Liver (tissue), 3 donors: ENCODE data around the gene CYB5R4.

Experiments used
- ATF3 ChIP-seq: IDR thresholded peaks from 2 replicates; pipeline ENCODE4 v1.6.1; 2016; ENCODE audit warnings: antibody characterized with exemption
- CTCF ChIP-seq: fragments of 150-350 bp; IDR thresholded peaks from 2 replicates; pipeline ENCODE4 v1.5.1; 2017; ENCODE audit warnings: improper control_type of control experiment, low read depth, low read length; ENCODE audit not compliant: missing input control
- GABPA ChIP-seq, 2 donors: IDR thresholded peaks in 1 of 2; conservative IDR thresholded peaks in 1 of 2; 2 replicates each; pipeline ENCODE4 v1.6.1; 2016; ENCODE audit warnings: antibody characterized with exemption in 2 of 2, mild to moderate bottlenecking in 1 of 2, moderate library complexity in 1 of 2
- JUND ChIP-seq, 2 donors: IDR thresholded peaks; 2 replicates each; pipeline ENCODE4 v1.6.1; 2016; ENCODE audit warnings: antibody characterized with exemption in 2 of 2
- MAX ChIP-seq: IDR thresholded peaks from 2 replicates; pipeline ENCODE4 v1.6.1; 2016; ENCODE audit warnings: antibody characterized with exemption
- RAD21 ChIP-seq, 2 donors: IDR thresholded peaks; 2 replicates each; pipeline ENCODE4 v1.6.1; 2016; ENCODE audit warnings: antibody characterized with exemption in 2 of 2, mild to moderate bottlenecking in 2 of 2
- REST ChIP-seq: IDR thresholded peaks from 2 replicates; pipeline ENCODE4 v1.6.1; 2016; ENCODE audit warnings: antibody characterized with exemption, mild to moderate bottlenecking
- RXRA ChIP-seq, 2 donors: IDR thresholded peaks; 2 replicates each; pipeline ENCODE4 v1.6.1; 2017 to 2018; ENCODE audit warnings: antibody characterized with exemption in 2 of 2, mild to moderate bottlenecking in 1 of 2
- TAF1 ChIP-seq: conservative IDR thresholded peaks from 2 replicates; pipeline ENCODE4 v1.6.1; 2016; ENCODE audit warnings: antibody characterized with exemption, mild to moderate bottlenecking
- YY1 ChIP-seq: IDR thresholded peaks from 2 replicates; pipeline ENCODE4 v1.6.1; 2016; ENCODE audit warnings: antibody characterized with exemption, mild to moderate bottlenecking
- donor health status: healthy.
- donor health status: healthy.

GRCh38 chr6:83870649-83871048 lies 11.2 kb downstream of the CYB5R4 start:
- TF ChIP-seq CTCF = no peak
- no peak for TF ChIP-seq MAX
- no peak for TF ChIP-seq RAD21 (IDR thresholded peaks at IDR 0.05)
- no peak for TF ChIP-seq GABPA (IDR thresholded peaks at IDR 0.05 in 1 of 2, conservative IDR thresholded peaks at IDR 0.05 in 1 of 2)
- no peak for TF ChIP-seq ATF3
- no peak for TF ChIP-seq REST
- TF ChIP-seq YY1 = no peak
- no peak for TF ChIP-seq TAF1
- TF ChIP-seq JUND (IDR thresholded peaks at IDR 0.05) = no peak
- TF ChIP-seq RXRA (IDR thresholded peaks at IDR 0.05) = no peak
